Peyer's patch (tissue), 4 donors: ENCODE measurements around the gene P2RX6.

Experiments used
- CTCF ChIP-seq, 6 experiments: fragments of 450-650 bp in 4 of 6; fragments of 200-600 bp in 2 of 6; sonication (generic) in 1 of 6; IDR thresholded peaks; one replicate each; pipeline ENCODE4 v1.5.1; 2017 to 2019; ENCODE audit warnings: antibody characterized with exemption in 6 of 6, mild to moderate bottlenecking in 3 of 6, moderate library complexity in 1 of 6
- POLR2A ChIP-seq, 2 donors: fragments of 450-650 bp; IDR thresholded peaks; one replicate each; pipeline ENCODE4 v1.5.1; 2017; ENCODE audit warnings: antibody characterized with exemption in 2 of 2, mild to moderate bottlenecking in 2 of 2, moderate library complexity in 2 of 2

- TF ChIP-seq CTCF (IDR thresholded peaks at IDR 0.05) (no peak), POLR2A (IDR thresholded peaks at IDR 0.05) (no peak)
Observed at GRCh38 chr22:20992056-20992442, 22.9 kb upstream of the P2RX6 start.
